ENCODE data around the gene PROM1. TPM values are rescaled to one million over a fixed set of nuclear protein-coding genes. Genes with fewer than 3 reads are reported as not detected.
A peak's percentile ranks its signal among the peaks of the same experiment; 100 is the strongest.

PROM1 gene
- total and polyA plus RNA-seq, 2 of the 8 experiments (the other 6 are each of a cell fraction or from before 2014, with no cell fraction given) = 36.0 to 59.7 TPM

DNA sequence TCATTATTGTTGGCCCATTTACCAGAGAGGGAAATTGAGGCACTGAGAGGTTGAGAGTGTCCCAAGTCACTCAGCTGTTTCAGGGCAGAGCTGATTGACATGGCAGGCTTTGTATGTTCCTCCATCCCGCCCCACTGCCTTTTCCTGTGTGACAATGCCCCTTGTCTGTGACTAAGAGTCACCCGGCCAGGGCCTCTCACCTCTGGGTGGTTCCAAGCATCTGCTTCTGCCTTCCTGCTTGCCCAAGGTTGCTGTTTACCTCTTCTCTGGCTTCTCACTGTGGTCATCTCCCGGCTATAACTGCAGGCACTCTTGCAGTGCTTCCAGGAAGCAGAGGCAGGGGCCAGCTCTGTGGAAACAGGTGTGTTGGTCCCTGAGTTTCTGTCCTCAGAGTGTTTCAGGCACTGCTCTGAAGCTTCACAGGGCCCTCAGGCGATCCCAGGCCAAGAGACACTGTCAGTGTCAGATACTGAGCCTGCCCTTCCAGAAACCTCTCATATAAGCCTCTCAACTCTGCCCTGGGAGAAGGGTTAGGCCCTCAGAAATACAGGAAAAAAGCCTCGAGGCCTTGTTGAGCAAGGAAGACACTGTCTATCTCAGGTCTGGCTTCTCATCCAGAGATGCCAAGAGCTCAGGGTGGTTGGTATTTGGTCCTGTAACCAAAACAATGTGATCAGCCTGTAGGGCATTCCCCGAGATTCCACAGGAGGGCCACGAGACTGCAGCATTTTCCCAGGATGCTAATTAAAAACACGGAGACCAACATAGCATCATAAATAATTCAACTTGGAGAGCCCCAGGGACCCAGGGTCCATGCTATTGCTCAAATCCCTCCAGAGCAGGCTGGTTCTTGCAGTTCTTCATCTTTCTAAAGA, 42.0 kb upstream of the PROM1 start:
- H4K20me1 ChIP-seq (replicated peaks in 1 of 2; ENCODE audit: control insufficient read depth in 1 of 2, insufficient read depth in 2 of 2, low read length in 2 of 2) = no peaks in the 10 kb centered on the region
- ChIA-PET POLR2A (ENCODE audit: partially characterized antibody) (interaction anchor here (1.2 kb wide), 1 partner anchor 43 kb away, joined by 5 read pairs; the partner anchor contains the start of gene PROM1), CTCF (ENCODE audit: partially characterized antibody) (interaction anchor here (1.1 to 2.9 kb wide), 8 partner anchors 9 to 140 kb away, joined by 3 to 16 read pairs (median 4); no protein-coding TSS in a partner anchor)
- H3K4me1 ChIP-seq (replicated peaks in 1 of 4; ENCODE audit: control insufficient read depth in 3 of 4, insufficient read depth in 4 of 4, low read length in 3 of 4) = peaks cover 0 to 2% (median 0%) of the 10 kb centered on the region in 4 experiments; a peak in 2 of 7 replicates
- WGBS, 2 experiments (ENCODE audit: extremely low coverage in 1 of 2, insufficient coverage in 1 of 2, insufficient read length in 1 of 2, insufficient replicate concordance in 2 of 2, low coverage in 1 of 2, low lambda C conversion rate in 2 of 2, missing lambda C conversion rate in 1 of 2) = 80% methylated on average over 8 of the region's 8 CpGs; no CpG with 5 or more reads in 1 of the 2 experiments
- no peaks in the 10 kb centered on the region for H3K79me1 ChIP-seq (ENCODE audit: low read depth, low read length)
- H3K23ac ChIP-seq (ENCODE audit: insufficient read length) = no peak overlapping the region
- H2BK5ac ChIP-seq (ENCODE audit: low read depth, low read length) = no peak overlapping the region
- H3K27ac ChIP-seq (ENCODE audit: low read depth, low read length) = no peak overlapping the region
- H2BK15ac ChIP-seq (ENCODE audit: low read length) = no peak overlapping the region
- H4K8ac ChIP-seq (ENCODE audit: extremely low read depth, insufficient read depth, low read length) = no peak overlapping the region; the same call in 1 of the 2 replicates
- H3K4me3 ChIP-seq (ENCODE audit: extremely low read depth in 1 of 4, insufficient read depth in 2 of 4, low read depth in 3 of 4, low read length in 4 of 4) = no peak overlapping the region
- no peak overlapping the region for H2BK12ac ChIP-seq (ENCODE audit: low read depth, low read length)
- H4K91ac ChIP-seq (replicated peaks; ENCODE audit: insufficient read length, low read length) = no peak overlapping the region
- DNase-seq (ENCODE audit: low read depth in 1 of 2, low spot score in 2 of 2) = no peak
- H2BK20ac ChIP-seq (ENCODE audit: low read length) = no peak overlapping the region
- no peaks in the 10 kb centered on the region for H3K23me2 ChIP-seq (ENCODE audit: low read depth, low read length)
- peak; percentile 20 to 37; a peak in 3 of 4 replicates for TF ChIP-seq RAD21 (IDR thresholded peaks at IDR 0.05 in 1 of 2, conservative IDR thresholded peaks at IDR 0.05 in 1 of 2; ENCODE audit: low read depth in 2 of 2, low read length in 2 of 2)
- TF ChIP-seq TBP (IDR thresholded peaks at IDR 0.05; ENCODE audit: low read depth, low read length) = no peak
- H4K5ac ChIP-seq (ENCODE audit: insufficient read length, low read depth, low read length) = no peak overlapping the region
- H3K56ac ChIP-seq (replicated peaks; ENCODE audit: insufficient read length, low read depth, low read length) = no peak overlapping the region
- no peak overlapping the region for H3K9ac ChIP-seq (replicated peaks in 1 of 4; ENCODE audit: extremely low read depth in 1 of 4, low read depth in 3 of 4, low read length in 3 of 4)
- no peak overlapping the region for H3K4me2 ChIP-seq (ENCODE audit: insufficient read depth in 1 of 2, low read depth in 2 of 2, low read length in 2 of 2)
- no peak overlapping the region for H3K14ac ChIP-seq (ENCODE audit: insufficient read length)
- H2AK5ac ChIP-seq (ENCODE audit: low read depth, low read length) = no peak overlapping the region
- no peaks in the 10 kb centered on the region for H3K27me3 ChIP-seq (replicated peaks in 1 of 4; ENCODE audit: control insufficient read depth in 3 of 4, extremely low read depth in 1 of 4, insufficient read depth in 3 of 4, low read length in 3 of 4)
- H3K9me3 ChIP-seq (ENCODE audit: insufficient read depth in 2 of 2, low read depth in 1 of 2, low read length in 1 of 2) = no peaks in the 10 kb centered on the region
- no peak for FAIRE-seq
- no peaks in the 10 kb centered on the region for H3K36me3 ChIP-seq (ENCODE audit: control insufficient read depth in 2 of 4, insufficient read depth in 4 of 4, low read length in 3 of 4)
- H2AFZ ChIP-seq (ENCODE audit: low read length) = no peak overlapping the region
- H3K18ac ChIP-seq (ENCODE audit: extremely low read depth, low read length) = no peak overlapping the region
- no peaks in the 10 kb centered on the region for H3K79me2 ChIP-seq (ENCODE audit: control insufficient read depth in 1 of 2, insufficient read depth in 2 of 2, low read length in 2 of 2)
- H2BK120ac ChIP-seq (replicated peaks; ENCODE audit: low read depth, low read length) = no peak overlapping the region
- H3K4ac ChIP-seq (replicated peaks; ENCODE audit: insufficient read length, low read depth, low read length) = no peak overlapping the region

Measured in H1 (cell line).